Measurements from ENCODE around the gene CYP4F8. TPM values are rescaled to one million over a fixed set of nuclear protein-coding genes. Genes with fewer than 3 reads are reported as not detected.
"Not testable (repeated sequence)": the region's sequence is repeated elsewhere in the genome, so short reads cannot be mapped to it uniquely, and the experiment has no call there.

CYP4F8 gene

DNA sequence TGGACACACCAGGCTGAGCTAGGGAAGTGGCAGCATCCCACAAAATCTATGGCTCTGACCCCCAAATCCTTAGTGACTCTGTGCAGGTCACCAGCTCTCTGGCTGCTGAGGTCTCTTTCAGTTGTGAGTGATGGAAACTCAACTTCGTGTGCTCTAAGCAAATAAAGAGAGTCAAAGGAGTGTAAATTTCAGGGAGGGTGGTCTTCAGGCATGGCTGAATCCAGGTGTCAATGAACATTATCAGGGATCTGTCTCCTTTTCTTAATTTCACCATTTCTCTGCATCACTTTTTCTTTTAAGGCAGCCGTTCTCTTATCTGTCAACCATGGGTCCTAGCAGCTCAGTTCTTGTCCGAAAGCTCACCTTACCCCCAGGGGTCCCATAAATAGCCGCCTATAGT is 64.1 kb downstream of the CYP4F8 start:
- Histone ChIP-seq H4K91ac (ENCODE audit: low read length) (no peak overlapping the region), H3K9me3 (ENCODE audit: control insufficient read depth, low read length) (no peaks in the 10 kb centered on the region), H3K4me3 (ENCODE audit: insufficient read depth in 1 of 2, low read depth in 1 of 2, low read length in 2 of 2) (no peak overlapping the region), H2AK5ac (ENCODE audit: low read length, severe bottlenecking) (no peak overlapping the region), H3K36me3 (ENCODE audit: control insufficient read depth in 1 of 2, insufficient read depth in 2 of 2, low read depth in 1 of 2, low read length in 2 of 2) (no peaks in the 10 kb centered on the region), H3K18ac (ENCODE audit: low read depth in 1 of 2, low read length in 2 of 2) (no peak overlapping the region), H2BK15ac (ENCODE audit: low read depth, poor library complexity, severe bottlenecking) (no peak overlapping the region), H2BK12ac (ENCODE audit: low read length in 2 of 2) (no peak overlapping the region), H3K23ac (ENCODE audit: low read length in 2 of 2) (no peak overlapping the region), H3K14ac (ENCODE audit: low read length in 2 of 2) (no peak overlapping the region), H3K27me3 (ENCODE audit: control insufficient read depth in 1 of 2, insufficient read depth in 1 of 2, low read length in 2 of 2) (no peaks in the 10 kb centered on the region), H3K4me2 (ENCODE audit: low read length, poor library complexity, severe bottlenecking) (no peak overlapping the region), H4K8ac (ENCODE audit: low read length) (no peak overlapping the region), H3K4ac (ENCODE audit: low read depth in 1 of 2, low read length in 2 of 2) (no peak overlapping the region), H2AFZ (ENCODE audit: low read depth, low read length) (no peak overlapping the region), H2BK120ac (ENCODE audit: low read depth, low read length) (no peak overlapping the region), H2BK5ac (ENCODE audit: low read depth, low read length, poor library complexity, severe bottlenecking) (no peak overlapping the region), H3K79me1 (replicated peaks; ENCODE audit: low read length, poor library complexity, severe bottlenecking) (no peaks in the 10 kb centered on the region), H3K9ac (ENCODE audit: low read length) (no peak overlapping the region), H3K27ac (ENCODE audit: low read length, poor library complexity, severe bottlenecking) (no peak overlapping the region), H3K4me1 (ENCODE audit: control insufficient read depth, insufficient read depth, low read depth, low read length) (no peaks in the 10 kb centered on the region)
- WGBS = 43% methylated on average over 2 of the region's 4 CpGs
- no peak for DNase-seq

DNA sequence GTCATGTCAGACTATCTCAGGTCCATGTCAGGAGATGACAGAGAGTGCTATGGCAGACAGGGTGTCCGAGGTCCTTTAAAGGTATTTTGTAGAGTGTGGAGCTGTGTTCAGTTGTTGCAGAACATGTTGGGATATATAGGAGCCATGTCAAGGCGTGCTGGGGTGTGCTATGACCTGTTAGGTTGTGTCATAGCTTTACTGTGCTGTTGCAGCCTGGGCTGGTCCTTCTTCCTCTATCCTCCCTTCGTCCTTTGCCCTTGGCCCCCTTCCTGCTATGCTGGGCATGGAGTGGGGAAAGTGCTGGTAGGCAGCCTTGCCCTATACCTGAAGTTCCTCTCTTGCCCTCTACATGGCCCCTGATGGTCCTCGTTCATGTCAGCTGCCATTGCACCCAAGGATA is 64.8 kb downstream of the CYP4F8 start:
- H3K27me3 ChIP-seq (ENCODE audit: control insufficient read depth in 1 of 2, insufficient read depth in 1 of 2, low read length in 2 of 2); H3K9ac ChIP-seq (ENCODE audit: low read length); H2BK120ac ChIP-seq (ENCODE audit: low read depth, low read length); H3K4me3 ChIP-seq (ENCODE audit: insufficient read depth in 1 of 2, low read depth in 1 of 2, low read length in 2 of 2); H3K18ac ChIP-seq (ENCODE audit: low read depth in 1 of 2, low read length in 2 of 2); H3K4ac ChIP-seq (ENCODE audit: low read depth in 1 of 2, low read length in 2 of 2); H3K27ac ChIP-seq (ENCODE audit: low read length, poor library complexity, severe bottlenecking); H4K8ac ChIP-seq (ENCODE audit: low read length); H2BK5ac ChIP-seq (ENCODE audit: low read depth, low read length, poor library complexity, severe bottlenecking); H2BK15ac ChIP-seq (ENCODE audit: low read depth, poor library complexity, severe bottlenecking); H3K4me2 ChIP-seq (ENCODE audit: low read length, poor library complexity, severe bottlenecking); H3K9me3 ChIP-seq (ENCODE audit: control insufficient read depth, low read length); H3K4me1 ChIP-seq (ENCODE audit: control insufficient read depth, insufficient read depth, low read depth, low read length); H3K14ac ChIP-seq (ENCODE audit: low read length in 2 of 2); DNase-seq; H3K79me1 ChIP-seq (replicated peaks; ENCODE audit: low read length, poor library complexity, severe bottlenecking); H2AK5ac ChIP-seq (ENCODE audit: low read length, severe bottlenecking); H2BK12ac ChIP-seq (ENCODE audit: low read length in 2 of 2); H3K23ac ChIP-seq (ENCODE audit: low read length in 2 of 2); H4K91ac ChIP-seq (ENCODE audit: low read length); H2AFZ ChIP-seq (ENCODE audit: low read depth, low read length); H3K36me3 ChIP-seq (ENCODE audit: control insufficient read depth in 1 of 2, insufficient read depth in 2 of 2, low read depth in 1 of 2, low read length in 2 of 2): not testable (repeated sequence)
- WGBS = 44% methylated on average over 2 of the region's 4 CpGs

Small RNA genes lying within 50 kb of the gene (small RNA-seq; reads per million reads assigned to genes)
- gene AD000091.1 (ENCODE audit: low read depth) = not detected

All from mesenchymal stem cell (in vitro differentiated cells and primary cell).